HepG2 (cell line): ENCODE data around the gene SRCAP.

Experiments
- AHDC1 ChIP-seq: sonication (generic); formaldehyde crosslinking; IDR thresholded peaks from 2 replicates; pipeline ENCODE4 v1.5.1; 2020; ENCODE audit warnings: mild to moderate bottlenecking, missing genetic modification reagents, borderline replicate concordance
- CTCF ChIP-seq: sonication (generic); formaldehyde crosslinking; IDR thresholded peaks from 2 replicates; pipeline ENCODE4 v1.5.0; 2020; ENCODE audit warnings: mild to moderate bottlenecking, missing genetic modification reagents, moderate library complexity
- EZH2 ChIP-seq: conservative IDR thresholded peaks from 2 replicates; pipeline ENCODE4 v1.6.1; 2012; ENCODE audit warnings: mild to moderate bottlenecking, low read depth, low read length, moderate library complexity
- FOXK2 ChIP-seq: fragments of 450-650 bp; IDR thresholded peaks from 2 replicates; pipeline ENCODE4 v1.6.1; 2016
- JUN ChIP-seq: sonication (generic); formaldehyde crosslinking; IDR thresholded peaks from 2 replicates; pipeline ENCODE4 v1.4.0; 2020; ENCODE audit warnings: mild to moderate bottlenecking, missing genetic modification reagents
- PCBP1 ChIP-seq: fragments of 200-400 bp; formaldehyde crosslinking; IDR thresholded peaks from 2 replicates; pipeline ENCODE4 v1.6.1; 2017; ENCODE audit warnings: mild to moderate bottlenecking, low read depth, low read length, borderline replicate concordance
- SMC3 ChIP-seq: IDR thresholded peaks from 2 replicates; pipeline ENCODE4 v1.6.1; 2011; ENCODE audit warnings: low read length, improper control_type of control experiment
- TAF1 ChIP-seq: sonication (generic); formaldehyde crosslinking; IDR thresholded peaks from 2 replicates; pipeline ENCODE4 v1.4.0; 2020; ENCODE audit warnings: missing genetic modification reagents
- TBP ChIP-seq: sonication (generic); formaldehyde crosslinking; IDR thresholded peaks from 2 replicates; pipeline ENCODE4 v1.5.0; 2020; ENCODE audit warnings: missing genetic modification reagents
- ZBTB49 ChIP-seq: sonication (generic); formaldehyde crosslinking; IDR thresholded peaks from 2 replicates; pipeline ENCODE4 v1.4.0; 2020; ENCODE audit warnings: missing genetic modification reagents, borderline replicate concordance
- ZKSCAN1 ChIP-seq: fragments of 150-350 bp; IDR thresholded peaks from 2 replicates; pipeline ENCODE4 v1.6.1; 2014; ENCODE audit warnings: low read length
- ZNF614 ChIP-seq: IDR thresholded peaks from 2 replicates; pipeline ENCODE4 v1.6.1; 2018; ENCODE audit warnings: missing biosample characterization, missing genetic modification reagents, inconsistent platforms, borderline replicate concordance

- TF ChIP-seq CTCF (CRISPR knock-in tag), result no peak
- TF ChIP-seq AHDC1, result no peak
- TF ChIP-seq ZKSCAN1, result no peak
- no peak for TF ChIP-seq FOXK2
- no peak for TF ChIP-seq ZNF614
- no peak for TF ChIP-seq SMC3
- no peak for TF ChIP-seq EZH2
- TF ChIP-seq JUN (CRISPR knock-in tag), result no peak
- no peak for TF ChIP-seq TBP (CRISPR knock-in tag)
- TF ChIP-seq ZBTB49 (CRISPR knock-in tag), result no peak
- no peak for TF ChIP-seq TAF1 (CRISPR knock-in tag)
- TF ChIP-seq PCBP1, result no peak
Observed at GRCh38 chr16:30747331-30747730, 48.4 kb downstream of the SRCAP start.
